ENCODE results near the gene CEP85L. TPM values are rescaled to one million over a fixed set of nuclear protein-coding genes. Genes with fewer than 3 reads are reported as not detected.

The CEP85L gene
- 23.7 TPM for polyA plus RNA-seq (ENCODE audit: insufficient read length)

DNA sequence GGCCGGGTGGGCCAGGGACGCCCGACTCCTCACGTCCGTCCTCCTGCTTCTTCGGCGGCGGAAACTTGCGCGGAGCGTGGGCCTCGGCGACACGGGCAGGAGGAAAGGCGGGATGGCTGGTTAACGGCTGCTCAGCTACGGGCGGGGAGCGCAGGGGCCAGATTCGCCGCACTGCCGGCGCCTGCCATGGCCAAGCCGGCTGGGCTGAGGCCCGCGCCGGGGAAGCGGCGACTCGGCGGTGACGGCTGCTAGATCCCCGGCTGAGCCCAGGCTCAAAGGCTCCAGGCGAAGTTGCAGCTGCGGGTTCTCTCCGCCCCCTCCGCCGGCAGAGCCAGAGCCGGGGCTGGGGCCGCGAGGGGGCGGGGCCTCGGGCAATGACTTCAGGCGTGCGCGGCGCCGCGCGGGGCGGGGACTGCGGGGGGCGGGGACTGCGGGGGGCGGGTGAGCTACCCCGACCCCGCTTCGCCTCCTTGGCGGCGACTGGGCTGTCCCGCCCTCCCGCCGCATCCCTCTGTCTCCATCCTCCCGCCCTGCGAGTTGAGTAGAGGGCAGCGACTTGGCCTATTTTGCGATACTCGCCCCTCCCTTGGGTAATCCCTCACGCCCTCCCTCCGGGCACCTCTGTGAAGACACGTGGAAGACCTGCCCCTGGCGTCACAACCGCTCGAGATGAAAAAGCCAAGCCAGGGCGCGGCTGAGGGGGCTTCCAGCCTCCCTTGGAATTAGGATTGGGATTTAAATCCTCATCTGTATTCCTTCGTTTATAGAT lies at the start of gene CEP85L:
CEP85L (minus strand) TSS at position 310 of the 769 bp plus-strand sequence. CDS start 322 bp downstream, outside the sequence.
- peak; percentile 78 for DNase-seq (ENCODE audit: low read depth)

GRCh38 chr6:118700531-118700930 lies 49.1 kb upstream of the CEP85L start:
- DNase-seq (ENCODE audit: low read depth): no peak

- DNase-seq (ENCODE audit: low read depth): no peak
Observed at GRCh38 chr6:118697554-118697953, 46.2 kb upstream of the CEP85L start.

GRCh38 chr6:118696271-118696670 lies 44.9 kb upstream of the CEP85L start:
- no peak for DNase-seq (ENCODE audit: low read depth)

GRCh38 chr6:118693562-118693961 lies 42.2 kb upstream of the CEP85L start:
- DNase-seq (ENCODE audit: low read depth): no peak

- no peak for DNase-seq (ENCODE audit: low read depth)
Observed at GRCh38 chr6:118685823-118686449, 34.5 kb upstream of the CEP85L start.

GRCh38 chr6:118683881-118684872 lies 32.8 kb upstream of the CEP85L start:
- DNase-seq (ENCODE audit: low read depth): no peak

- DNase-seq (ENCODE audit: low read depth): no peak
Observed at GRCh38 chr6:118680452-118681095, 29.2 kb upstream of the CEP85L start.

GRCh38 chr6:118679327-118679901 lies 28.0 kb upstream of the CEP85L start:
- DNase-seq (ENCODE audit: low read depth): no peak

- DNase-seq (ENCODE audit: low read depth): no peak
Observed at GRCh38 chr6:118678866-118679265, 27.5 kb upstream of the CEP85L start.

- no peak for DNase-seq (ENCODE audit: low read depth)
Observed at GRCh38 chr6:118677193-118677592, 25.8 kb upstream of the CEP85L start.

GRCh38 chr6:118675225-118675624 lies 23.8 kb upstream of the CEP85L start:
- DNase-seq (ENCODE audit: low read depth): no peak

DNA sequence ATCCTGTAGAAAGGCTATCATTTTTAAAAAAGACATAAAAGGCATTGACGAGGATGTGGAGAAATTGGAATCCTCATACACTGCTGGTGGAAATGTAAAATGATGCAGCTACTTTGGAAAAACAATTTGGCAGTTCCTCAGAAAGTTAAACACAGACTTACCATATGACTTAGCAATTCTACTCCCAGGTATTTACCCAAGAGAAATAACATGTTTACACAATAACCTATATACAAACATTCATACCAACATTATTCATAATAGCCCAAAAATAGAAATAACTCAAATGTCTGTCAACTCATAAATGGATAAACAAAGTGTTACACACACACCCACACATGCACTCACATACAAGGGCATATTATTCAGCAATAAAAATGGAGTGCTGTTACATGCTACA lies 23.4 kb upstream of the CEP85L start:
- no peak for DNase-seq (ENCODE audit: low read depth)

DNA sequence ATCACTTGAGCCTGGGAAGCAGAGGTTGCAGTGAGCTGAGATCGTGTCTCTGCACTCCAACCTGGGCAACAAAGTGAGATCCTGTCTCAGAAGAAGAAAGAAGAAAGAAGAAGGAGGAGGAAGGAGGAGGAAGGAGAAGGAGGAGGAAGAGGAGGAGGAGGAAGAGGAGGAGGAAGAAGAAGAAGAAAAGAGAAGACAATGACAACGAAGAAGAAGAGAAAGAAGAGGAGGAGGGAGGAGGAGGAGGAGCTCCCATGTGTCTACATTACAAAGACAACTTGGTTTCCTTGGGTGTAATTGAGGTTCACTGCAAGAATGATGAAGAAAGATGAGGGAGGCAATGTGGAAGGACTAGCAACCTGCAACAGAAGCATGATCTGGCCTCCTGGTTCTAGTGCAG lies 21.3 kb upstream of the CEP85L start:
- no peak for DNase-seq (ENCODE audit: low read depth)

- DNase-seq (ENCODE audit: low read depth): no peak
Observed at GRCh38 chr6:118669561-118669960, 18.2 kb upstream of the CEP85L start.

DNA sequence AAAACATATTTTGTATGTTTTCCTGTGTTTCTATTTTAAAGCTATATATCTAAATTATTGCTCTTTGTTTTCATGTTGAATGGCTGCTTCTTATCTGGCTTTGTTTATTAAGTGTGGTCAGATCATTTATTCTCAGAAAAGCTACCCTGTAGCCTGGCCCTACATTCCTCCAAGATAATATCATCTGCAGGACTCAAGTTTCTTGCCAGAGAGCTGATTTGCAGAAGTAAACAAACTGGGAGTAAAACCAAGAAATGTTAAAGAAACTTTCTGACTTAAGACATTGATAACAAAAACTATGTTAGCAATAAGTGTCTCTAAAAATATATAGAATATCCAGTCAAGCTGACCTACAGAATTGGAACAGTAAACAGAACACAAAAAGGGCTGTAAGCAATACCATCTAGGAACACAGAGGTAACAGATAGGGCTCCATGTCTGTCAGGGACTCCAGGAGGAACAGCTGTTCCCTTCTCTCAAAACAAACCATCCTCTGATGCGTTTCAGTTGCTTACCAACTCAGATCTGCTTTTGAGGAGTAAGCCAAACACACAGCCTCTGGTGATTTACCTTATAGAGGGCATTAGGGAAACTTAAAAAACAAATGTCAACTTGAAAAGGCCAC lies 17.5 kb upstream of the CEP85L start:
- DNase-seq (ENCODE audit: low read depth): no peak

DNA sequence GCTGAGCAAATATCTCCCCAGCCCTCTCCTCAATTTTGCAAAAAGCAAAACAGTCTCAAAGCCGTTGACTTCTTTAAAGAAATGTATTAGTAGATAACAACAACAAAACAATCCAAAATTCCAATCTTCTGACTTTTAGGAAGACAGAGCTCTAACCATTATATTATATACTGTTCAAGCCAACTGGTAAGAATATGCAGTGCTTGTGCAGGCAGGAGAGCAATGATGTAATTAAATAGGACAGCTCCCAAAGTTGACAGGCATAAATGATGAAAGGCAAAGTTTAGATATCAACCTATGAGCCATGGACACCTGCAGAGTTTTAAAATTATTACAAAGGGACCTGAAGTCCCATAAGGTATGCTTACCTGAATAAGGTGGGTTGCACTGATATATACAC lies 16.6 kb upstream of the CEP85L start:
- DNase-seq (ENCODE audit: low read depth): no peak

DNA sequence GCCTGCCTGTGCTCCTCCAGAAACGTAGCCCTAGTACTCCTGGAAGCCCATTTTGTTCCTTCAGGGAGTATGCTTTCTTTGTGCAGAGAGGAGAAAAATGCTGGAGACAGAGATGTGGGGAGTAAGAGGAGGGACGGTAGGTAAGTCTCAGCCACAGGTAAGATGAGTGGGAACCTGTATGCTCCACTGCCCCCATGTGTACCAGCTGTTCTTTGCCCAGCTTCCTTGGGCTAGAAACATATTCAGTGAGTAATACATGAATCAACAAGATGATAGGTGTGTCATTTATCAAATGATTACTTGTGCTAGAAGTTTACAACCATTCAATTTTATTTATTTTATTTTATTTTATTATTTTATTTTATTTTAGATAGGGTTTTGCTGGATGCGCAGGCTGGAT lies 13.6 kb upstream of the CEP85L start:
- no peak for DNase-seq (ENCODE audit: low read depth)

- no peak for DNase-seq (ENCODE audit: low read depth)
Observed at GRCh38 chr6:118663993-118664985, 12.9 kb upstream of the CEP85L start.

DNA sequence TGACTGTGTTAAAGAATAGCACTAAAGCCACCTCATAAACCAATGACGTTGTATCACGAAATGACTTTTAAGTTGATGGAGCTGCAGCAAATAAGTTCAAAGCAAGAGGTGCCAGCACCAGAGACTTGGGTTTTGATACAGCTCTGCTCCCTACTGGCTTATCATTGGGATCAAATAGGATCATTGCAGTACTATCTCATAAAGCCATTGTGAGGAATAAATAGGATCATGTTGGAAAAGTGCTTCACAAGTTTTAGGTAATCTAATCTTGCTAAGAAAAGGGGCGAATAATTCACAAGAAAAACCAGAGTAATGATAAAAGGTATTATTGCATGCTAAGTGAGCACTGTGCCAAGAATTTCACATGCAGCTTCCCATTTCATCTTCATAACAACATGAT lies 10.4 kb upstream of the CEP85L start:
- no peak for DNase-seq (ENCODE audit: low read depth)
